K562 (cell line): ENCODE results near the gene CRYBG3. TPM values are rescaled to one million over a fixed set of nuclear protein-coding genes. Genes with fewer than 3 reads are reported as not detected.
A peak's percentile ranks its signal among the peaks of the same experiment; 100 is the strongest.

ENCODE experiments used
- CTCF ChIP-seq, 3 experiments: IDR thresholded peaks in 2 of 3; conservative IDR thresholded peaks in 1 of 3; 2 replicates each; pipeline ENCODE4 v1.5.1; 2011 to 2012; ENCODE audit warnings: low read length in 3 of 3, mild to moderate bottlenecking in 3 of 3, control low read depth in 2 of 3, improper control_type of control experiment in 1 of 3, inconsistent platforms in 1 of 3, low read depth in 1 of 3, mixed read lengths in 1 of 3, moderate library complexity in 1 of 3; ENCODE audit not compliant: insufficient read depth in 2 of 3
- NBN ChIP-seq: fragments of 450-650 bp; IDR thresholded peaks from 2 replicates; pipeline ENCODE4 v1.6.1; 2016; ENCODE audit warnings: low read depth, mild to moderate bottlenecking
- POLR3G ChIP-seq: IDR thresholded peaks from 2 replicates; pipeline ENCODE4 v1.6.1; 2011; ENCODE audit not compliant: insufficient read length, insufficient replicate concordance; ENCODE audit errors: extremely low read depth
- RAD21 ChIP-seq, 2 experiments: fragments of 250-450 bp in 1 of 2; fragments of 450-650 bp in 1 of 2; sonication (Bioruptor Pico) in 1 of 2; formaldehyde crosslinking in 1 of 2; IDR thresholded peaks in 1 of 2; conservative IDR thresholded peaks in 1 of 2; 2 replicates each; pipeline versions ENCODE4 v1.4.0 to v1.8.0; 2020 to 2022; ENCODE audit warnings: mild to moderate bottlenecking in 2 of 2, moderate library complexity in 1 of 2
- REST ChIP-seq, 2 experiments: fragments of 450-650 bp; formaldehyde crosslinking in 1 of 2; IDR thresholded peaks; 2 replicates each; pipeline versions ENCODE4 v1.4.0 to v1.6.1; 2014 to 2020; ENCODE audit warnings: mild to moderate bottlenecking in 2 of 2, borderline replicate concordance in 1 of 2, low read depth in 1 of 2
- TRIM25 ChIP-seq: fragments of 450-650 bp; IDR thresholded peaks from 2 replicates; pipeline ENCODE4 v1.7.0; 2016; ENCODE audit warnings: borderline replicate concordance
- ZNF175 ChIP-seq: fragments of 200-800 bp; sonication (Bioruptor generic); IDR thresholded peaks from 2 replicates; pipeline ENCODE4 v1.6.1; 2016; ENCODE audit warnings: low read depth, mild to moderate bottlenecking, missing genetic modification characterization, missing compliant biosample characterization
- polyA plus RNA-seq, 8 experiments: library from polyadenylated mRNA; depleted of rRNA in 4 of 8; stranded (reverse) in 5 of 8; unstranded in 3 of 8; fragments of >200 nt; fragmentation: Nextera tagmentation in 2 of 8; fragmentation: Illumina TruSeq in 1 of 8; extraction: Ambion mirVana in 2 of 8; extraction: Trizol in 1 of 8; gene quantifications; 2 replicates each; pipeline versions ENCODE4 v1.2.1 to v1.2.3, GENCODE V29; 2011 to 2014; ENCODE audit warnings: inconsistent platforms in 1 of 8, missing spikeins in 1 of 8
- total RNA-seq, 7 experiments: library from RNA; depleted of rRNA in 6 of 7; stranded (reverse); fragments of >200 nt in 6 of 7; fragmentation: Illumina TruSeq in 2 of 7; extraction: Trizol in 2 of 7; gene quantifications; 2 replicates each; pipeline versions ENCODE4 v1.2.1 to v1.2.3, GENCODE V29; 2011 to 2021; ENCODE audit warnings: low replicate concordance in 1 of 7

Gene CRYBG3
- total and polyA plus RNA-seq, 9 of the 15 experiments (the other 6 are each of a cell fraction or from before 2014, with no cell fraction given) = 0.08 to 0.72 (median 0.18) TPM

GRCh38 chr3:97979610-97980009 is 157.8 kb downstream of the CRYBG3 start (continued):
- TF ChIP-seq REST (IDR thresholded peaks at IDR 0.05; ENCODE audit: borderline replicate concordance) (0 out of 2 replicates have a peak, but pooled peaks have one; percentile 11), REST (CRISPR knock-in tag; IDR thresholded peaks at IDR 0.05; ENCODE audit: low read depth) (no peak), NBN (no peak), TRIM25 (no peak), POLR3G (no peak), ZNF175 (no peak), CTCF (IDR thresholded peaks at IDR 0.05 in 2 of 3, conservative IDR thresholded peaks at IDR 0.05 in 1 of 3; ENCODE audit: insufficient read depth in 2 of 3, low read depth in 1 of 3, low read length in 3 of 3) (peak in 1 of 3 experiments; percentile 33; a peak in 2 of 6 replicates), RAD21 (CRISPR knock-in tag; conservative IDR thresholded peaks at IDR 0.05 in 1 of 2, IDR thresholded peaks at IDR 0.05 in 1 of 2) (no peak)
